Bronchial epithelial cell (primary cell): ENCODE data around the gene MMS19. TPM values are rescaled to one million over a fixed set of nuclear protein-coding genes. Genes with fewer than 3 reads are reported as not detected.
A peak's percentile ranks its signal among the peaks of the same experiment; 100 is the strongest.

Experiments
- DNase-seq: peaks from one replicate; pipeline ENCODE4 v3.0.0-alpha.2; 2010; ENCODE audit warnings: low read depth
- FAIRE-seq: peaks from 2 replicates; lab custom pipeline; 2011; peaks lifted over from hg19 to GRCh38; lab: Jason Lieb, UNC
- H3K27me3 ChIP-seq: 2 replicates; pipeline ENCODE4 v1.5.1; 2011; ENCODE audit warnings: low read length; ENCODE audit not compliant: control insufficient read depth, insufficient read depth
- H3K36me3 ChIP-seq: 2 replicates; pipeline ENCODE4 v1.5.1; 2011; ENCODE audit warnings: low read length; ENCODE audit not compliant: control insufficient read depth, insufficient read depth
- H3K4me3 ChIP-seq: 2 replicates; pipeline ENCODE4 v1.5.1; 2011; ENCODE audit warnings: mild to moderate bottlenecking, low read depth, low read length, control low read depth
- total RNA-seq: library from RNA; depleted of rRNA; stranded (reverse); fragments of >200 nt; gene quantifications from 2 replicates; pipeline ENCODE4 v1.2.1, GENCODE V29; 2014
- TF ChIP-seq, protein P1 (sequence below): IDR thresholded peaks from 2 replicates; pipeline ENCODE4 v1.5.1; 2011; ENCODE audit warnings: mild to moderate bottlenecking, moderate library complexity, low read length, control low read depth, inconsistent platforms; ENCODE audit not compliant: insufficient read depth, severe bottlenecking

Gene MMS19
- total RNA-seq, 1 donor from 2014 or later = 38.2 TPM

- no peaks in the 10 kb centered on the region for H3K27me3 ChIP-seq
- TF ChIP-seq, protein P1, sequence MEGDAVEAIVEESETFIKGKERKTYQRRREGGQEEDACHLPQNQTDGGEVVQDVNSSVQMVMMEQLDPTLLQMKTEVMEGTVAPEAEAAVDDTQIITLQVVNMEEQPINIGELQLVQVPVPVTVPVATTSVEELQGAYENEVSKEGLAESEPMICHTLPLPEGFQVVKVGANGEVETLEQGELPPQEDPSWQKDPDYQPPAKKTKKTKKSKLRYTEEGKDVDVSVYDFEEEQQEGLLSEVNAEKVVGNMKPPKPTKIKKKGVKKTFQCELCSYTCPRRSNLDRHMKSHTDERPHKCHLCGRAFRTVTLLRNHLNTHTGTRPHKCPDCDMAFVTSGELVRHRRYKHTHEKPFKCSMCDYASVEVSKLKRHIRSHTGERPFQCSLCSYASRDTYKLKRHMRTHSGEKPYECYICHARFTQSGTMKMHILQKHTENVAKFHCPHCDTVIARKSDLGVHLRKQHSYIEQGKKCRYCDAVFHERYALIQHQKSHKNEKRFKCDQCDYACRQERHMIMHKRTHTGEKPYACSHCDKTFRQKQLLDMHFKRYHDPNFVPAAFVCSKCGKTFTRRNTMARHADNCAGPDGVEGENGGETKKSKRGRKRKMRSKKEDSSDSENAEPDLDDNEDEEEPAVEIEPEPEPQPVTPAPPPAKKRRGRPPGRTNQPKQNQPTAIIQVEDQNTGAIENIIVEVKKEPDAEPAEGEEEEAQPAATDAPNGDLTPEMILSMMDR = no peak
- no peak for DNase-seq
- no peak overlapping the region for H3K4me3 ChIP-seq
- FAIRE-seq = no peak
- H3K36me3 ChIP-seq = no peaks in the 10 kb centered on the region
Measured at GRCh38 chr10:97511711-97512440, 13.7 kb upstream of the MMS19 start.

- Histone ChIP-seq H3K36me3 (no peaks in the 10 kb centered on the region), H3K27me3 (no peaks in the 10 kb centered on the region), H3K4me3 (no peak overlapping the region)
- TF ChIP-seq, protein P1 = no peak
- DNase-seq (no peak), FAIRE-seq (no peak)
Measured at GRCh38 chr10:97510686-97511085, 12.5 kb upstream of the MMS19 start.

DNA sequence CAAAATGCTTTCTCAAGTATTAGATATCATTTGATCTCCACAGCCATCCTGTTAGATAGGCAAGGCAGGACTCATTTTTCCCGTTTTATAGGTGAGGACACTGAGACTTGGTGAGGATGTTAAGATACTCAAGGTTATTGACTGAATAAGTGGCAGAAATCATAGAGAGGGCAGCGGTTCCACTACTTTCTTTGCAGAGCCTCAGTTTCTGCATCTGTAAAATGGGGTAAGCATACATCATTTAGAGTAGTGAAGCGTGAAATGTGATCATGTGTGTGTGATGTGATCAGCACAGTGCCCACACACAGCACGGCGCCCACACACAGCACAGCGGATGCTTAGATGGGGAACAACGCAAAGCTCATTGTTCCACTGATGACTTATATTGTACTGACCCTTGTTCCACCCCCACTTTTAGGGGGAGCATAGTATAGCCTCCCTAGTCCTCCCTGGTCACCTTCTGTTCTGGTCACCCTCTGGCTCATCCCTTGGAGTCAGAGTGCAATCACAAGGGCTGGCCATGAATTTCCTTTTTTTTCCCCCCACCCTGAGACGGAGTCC is 11.0 kb upstream of the MMS19 start:
- FAIRE-seq = no peak
- H3K4me3 ChIP-seq = no peak overlapping the region
- TF ChIP-seq, protein P1 = no peak

GRCh38 chr10:97508342-97508741 is 10.1 kb upstream of the MMS19 start:
- TF ChIP-seq, protein P1 = no peak
- no peaks in the 10 kb centered on the region for H3K27me3 ChIP-seq
- H3K4me3 ChIP-seq = no peak overlapping the region
- FAIRE-seq = no peak
- DNase-seq = peak; percentile 53
- no peaks in the 10 kb centered on the region for H3K36me3 ChIP-seq

More for the DNA sequence above, 11.0 kb upstream of the MMS19 start:
- no peak for DNase-seq
- Histone ChIP-seq H3K36me3 (no peaks in the 10 kb centered on the region), H3K27me3 (no peaks in the 10 kb centered on the region)

- DNase-seq (no peak), FAIRE-seq (no peak)
- Histone ChIP-seq H3K27me3 (no peaks in the 10 kb centered on the region), H3K36me3 (no peaks in the 10 kb centered on the region), H3K4me3 (no peak overlapping the region)
- TF ChIP-seq, protein P1 = no peak
Measured at GRCh38 chr10:97506199-97506991, 8.2 kb upstream of the MMS19 start.
